WTC11 (cell line): ENCODE measurements around the gene RALBP1. TPM values are rescaled to one million over a fixed set of nuclear protein-coding genes. Genes with fewer than 3 reads are reported as not detected.

Source experiments
- ATAC-seq: fragments of 200-7000 bp; cut with Tn5 transposase; 2 replicates; pipeline ENCODE4 v1.10.0; 2021; ENCODE audit warnings: mild to moderate bottlenecking, moderate library complexity
- CTCF ChIA-PET: fragments of 300-600 bp; sonication (Branson Sonifier 250); formaldehyde crosslinking; loops from one replicate; lab custom pipeline; 2021; ENCODE audit warnings: antibody characterized with exemption; lab: Charles Lee
- POLR2A ChIA-PET: fragments of 350-600 bp; sonication (Branson Sonifier 250); formaldehyde crosslinking; loops from one replicate; lab custom pipeline; 2021; ENCODE audit warnings: antibody characterized with exemption; lab: Charles Lee
- DNase-seq: peaks from one replicate; pipeline ENCODE4 v3.0.0; 2021; ENCODE audit warnings: low spot score
- H3K27ac Mint-ChIP-seq: 2 replicates; pipeline ENCODE4 v1.8.0; 2021; ENCODE audit warnings: mixed read lengths
- H3K27me3 Mint-ChIP-seq: 2 replicates; pipeline ENCODE4 v1.8.0; 2021; ENCODE audit warnings: low read depth, mild to moderate bottlenecking, moderate library complexity, mixed read lengths
- H3K36me3 Mint-ChIP-seq: 2 replicates; pipeline ENCODE4 v1.8.0; 2021; ENCODE audit warnings: mixed read lengths
- H3K4me1 Mint-ChIP-seq: 2 replicates; pipeline ENCODE4 v1.8.0; 2022; ENCODE audit warnings: mixed read lengths
- H3K4me3 Mint-ChIP-seq: 2 replicates; pipeline ENCODE4 v1.8.0; 2021; ENCODE audit warnings: mild to moderate bottlenecking, moderate library complexity, mixed read lengths
- H3K9me3 Mint-ChIP-seq: 2 replicates; pipeline ENCODE4 v1.8.0; 2021; ENCODE audit warnings: mixed read lengths
- ATF1 ChIP-seq: sonication (generic); formaldehyde crosslinking; IDR thresholded peaks from 2 replicates; pipeline ENCODE4 v1.8.1; 2023; ENCODE audit warnings: mild to moderate bottlenecking, moderate library complexity, missing genetic modification reagents
- ATF3 ChIP-seq: sonication (generic); formaldehyde crosslinking; conservative IDR thresholded peaks from 2 replicates; pipeline ENCODE4 v1.8.1; 2022; ENCODE audit warnings: mild to moderate bottlenecking, missing genetic modification reagents
- ELF4 ChIP-seq: sonication (generic); formaldehyde crosslinking; IDR thresholded peaks from 2 replicates; pipeline ENCODE4 v1.8.1; 2022; ENCODE audit warnings: low read depth, mild to moderate bottlenecking, moderate library complexity, missing genetic modification reagents
- EMX1 ChIP-seq: fragments of 250-450 bp; sonication (Bioruptor Pico); IDR thresholded peaks from 2 replicates; pipeline ENCODE4 v1.8.0; 2021; ENCODE audit warnings: mild to moderate bottlenecking
- ERG ChIP-seq: fragments of 250-450 bp; sonication (Bioruptor Pico); IDR thresholded peaks from 2 replicates; pipeline ENCODE4 v1.8.0; 2021; ENCODE audit warnings: mild to moderate bottlenecking
- FOXJ3 ChIP-seq: sonication (generic); formaldehyde crosslinking; IDR thresholded peaks from 2 replicates; pipeline ENCODE4 v1.9.0; 2021; ENCODE audit warnings: missing genetic modification reagents, mild to moderate bottlenecking, borderline replicate concordance
- FOXK1 ChIP-seq: sonication (generic); formaldehyde crosslinking; IDR thresholded peaks from 2 replicates; pipeline ENCODE4 v1.8.0; 2022; ENCODE audit warnings: mild to moderate bottlenecking, moderate library complexity, missing genetic modification reagents
- FOXP1 ChIP-seq: sonication (generic); formaldehyde crosslinking; IDR thresholded peaks from 2 replicates; pipeline ENCODE4 v1.8.0; 2022; ENCODE audit warnings: missing genetic modification reagents, mild to moderate bottlenecking, moderate library complexity, borderline replicate concordance
- GRHL2 ChIP-seq: fragments of 250-450 bp; sonication (Bioruptor Pico); IDR thresholded peaks from 2 replicates; pipeline ENCODE4 v1.8.0; 2022; ENCODE audit warnings: mild to moderate bottlenecking, moderate library complexity; ENCODE audit not compliant: insufficient replicate concordance, severe bottlenecking
- JUN ChIP-seq: sonication (generic); formaldehyde crosslinking; IDR thresholded peaks from 2 replicates; pipeline ENCODE4 v1.8.0; 2023; ENCODE audit warnings: mild to moderate bottlenecking, missing genetic modification reagents
- KAT7 ChIP-seq: sonication (generic); formaldehyde crosslinking; IDR thresholded peaks from 2 replicates; pipeline ENCODE4 v1.8.1; 2023; ENCODE audit warnings: missing genetic modification reagents, mild to moderate bottlenecking, borderline replicate concordance
- MAX ChIP-seq: sonication (generic); formaldehyde crosslinking; IDR thresholded peaks from 2 replicates; pipeline ENCODE4 v1.8.0; 2022; ENCODE audit warnings: mild to moderate bottlenecking, missing genetic modification reagents
- MLX ChIP-seq: sonication (generic); formaldehyde crosslinking; IDR thresholded peaks from 2 replicates; pipeline ENCODE4 v1.8.1; 2023; ENCODE audit warnings: mild to moderate bottlenecking, missing genetic modification reagents, moderate library complexity
- MYBL2 ChIP-seq: sonication (generic); formaldehyde crosslinking; IDR thresholded peaks from 2 replicates; pipeline ENCODE4 v1.8.1; 2023; ENCODE audit warnings: mild to moderate bottlenecking, moderate library complexity, missing genetic modification reagents
- NFATC4 ChIP-seq: fragments of 250-450 bp; sonication (Bioruptor Pico); IDR thresholded peaks from 2 replicates; pipeline ENCODE4 v1.9.0; 2021; ENCODE audit warnings: mild to moderate bottlenecking
- NR3C1 ChIP-seq: sonication (generic); formaldehyde crosslinking; conservative IDR thresholded peaks from 2 replicates; pipeline ENCODE4 v1.8.1; 2023; ENCODE audit warnings: low read depth, mild to moderate bottlenecking, missing genetic modification reagents
- SMAD3 ChIP-seq: sonication (generic); formaldehyde crosslinking; IDR thresholded peaks from 2 replicates; pipeline ENCODE4 v1.8.0; 2022; ENCODE audit warnings: missing genetic modification reagents, mild to moderate bottlenecking, borderline replicate concordance
- SOX15 ChIP-seq: fragments of 250-450 bp; sonication (Bioruptor Pico); IDR thresholded peaks from 2 replicates; pipeline ENCODE4 v1.9.0; 2021; ENCODE audit warnings: mild to moderate bottlenecking
- TEAD4 ChIP-seq: sonication (generic); formaldehyde crosslinking; IDR thresholded peaks from 2 replicates; pipeline ENCODE4 v1.8.0; 2022; ENCODE audit warnings: mild to moderate bottlenecking, missing genetic modification reagents
- TP53 ChIP-seq: sonication (generic); formaldehyde crosslinking; IDR thresholded peaks from 2 replicates; pipeline ENCODE4 v1.8.1; 2023; ENCODE audit warnings: mild to moderate bottlenecking, missing genetic modification reagents
- ZBTB21 ChIP-seq: sonication (generic); formaldehyde crosslinking; IDR thresholded peaks from 2 replicates; pipeline ENCODE4 v1.8.1; 2023; ENCODE audit warnings: mild to moderate bottlenecking, missing genetic modification reagents, borderline replicate concordance
- ZNF219 ChIP-seq: sonication (generic); formaldehyde crosslinking; IDR thresholded peaks from 2 replicates; pipeline ENCODE4 v1.8.0; 2023; ENCODE audit warnings: missing genetic modification reagents, mild to moderate bottlenecking, borderline replicate concordance
- ZNF532 ChIP-seq: fragments of 250-450 bp; sonication (Bioruptor Pico); IDR thresholded peaks from 2 replicates; pipeline ENCODE4 v1.9.0; 2021; ENCODE audit warnings: mild to moderate bottlenecking, borderline replicate concordance
- ZNF671 ChIP-seq: fragments of 250-450 bp; sonication (Bioruptor Pico); IDR thresholded peaks from 2 replicates; pipeline ENCODE4 v1.8.0; 2021; ENCODE audit warnings: mild to moderate bottlenecking
- ZSCAN18 ChIP-seq: fragments of 250-450 bp; sonication (Bioruptor Pico); IDR thresholded peaks from 2 replicates; pipeline ENCODE4 v2.1.2; 2022; ENCODE audit warnings: mild to moderate bottlenecking, moderate library complexity
- total RNA-seq: library from RNA; stranded (reverse); gene quantifications from 3 replicates; pipeline ENCODE4 v1.2.3, GENCODE V29; 2021

The RALBP1 gene
- total RNA-seq, 1 experiment from 2014 or later, result 69.3 TPM

- POLR2A ChIA-PET, result no interaction called here
- TF ChIP-seq NR3C1 (CRISPR knock-in tag), result no peak
- no peak for TF ChIP-seq TP53
- no peak for TF ChIP-seq ERG (CRISPR knock-in tag)
- no peak for TF ChIP-seq GRHL2 (CRISPR knock-in tag)
- TF ChIP-seq ZNF671 (CRISPR knock-in tag), result no peak
- no peak for TF ChIP-seq SMAD3 (CRISPR knock-in tag)
- no peak for TF ChIP-seq MYBL2
- TF ChIP-seq ZNF532, result no peak
- TF ChIP-seq ATF3 (CRISPR knock-in tag), result no peak
- TF ChIP-seq ZNF219 (CRISPR knock-in tag), result no peak
- no peak for TF ChIP-seq EMX1 (CRISPR knock-in tag)
- no peak for TF ChIP-seq ZBTB21
- TF ChIP-seq SOX15, result no peak
- no peak for TF ChIP-seq ELF4 (CRISPR knock-in tag)
- no peak for TF ChIP-seq FOXK1 (CRISPR knock-in tag)
- no peak for TF ChIP-seq ATF1 (CRISPR knock-in tag)
- no peak for TF ChIP-seq ZSCAN18 (CRISPR knock-in tag)
- TF ChIP-seq JUN (CRISPR knock-in tag), result no peak
- no peak for TF ChIP-seq KAT7
- no peak for TF ChIP-seq FOXJ3 (CRISPR knock-in tag)
- TF ChIP-seq, all 79 proteins: peak for 0
- Mint-ChIP-seq H3K9me3 (peaks cover 24% of the 10 kb centered on the region), H3K4me3 (no peak overlapping the region), H3K27me3 (0 out of 2 replicates have a peak, but pooled peaks cover 4% of the 10 kb centered on the region), H3K27ac (no peak overlapping the region), H3K4me1 (no peaks in the 10 kb centered on the region; the same call in 1 of the 2 replicates), H3K36me3 (peaks cover 14% of the 10 kb centered on the region)
- ATAC-seq (no peak), DNase-seq (no peak)
- CTCF ChIA-PET, result interaction anchor here (1.2 kb wide), 1 partner anchor 16 kb away, joined by 3 read pairs; no protein-coding TSS in a partner anchor
Measured at GRCh38 chr18:9444549-9444948, 30.8 kb upstream of the RALBP1 start.

GRCh38 chr18:9446839-9447238 lies 28.5 kb upstream of the RALBP1 start:
- H3K4me1 Mint-ChIP-seq, result no peaks in the 10 kb centered on the region; the same call in 1 of the 2 replicates
- ChIA-PET CTCF (no interaction called here), POLR2A (no interaction called here)
- DNase-seq (no peak), ATAC-seq (no peak)
- H3K9me3 Mint-ChIP-seq, result peaks cover 24% of the 10 kb centered on the region
- H3K4me3 Mint-ChIP-seq, result no peak overlapping the region
- 0 out of 2 replicates have a peak, but pooled peaks cover 4% of the 10 kb centered on the region for H3K27me3 Mint-ChIP-seq
- peaks cover 14% of the 10 kb centered on the region for H3K36me3 Mint-ChIP-seq
- no peak overlapping the region for H3K27ac Mint-ChIP-seq
- TF ChIP-seq MLX (CRISPR knock-in tag), result no peak
- TF ChIP-seq NFATC4 (CRISPR knock-in tag), result no peak
- no peak for TF ChIP-seq FOXP1 (CRISPR knock-in tag)
- TF ChIP-seq TEAD4 (CRISPR knock-in tag), result no peak
- TF ChIP-seq MAX (CRISPR knock-in tag), result no peak
- TF ChIP-seq, all 79 proteins: peak for 0
